ENCODE results near the gene ZNF700.
"Not testable (repeated sequence)": the region's sequence is repeated elsewhere in the genome, so short reads cannot be mapped to it uniquely, and the experiment has no call there.

Gene ZNF700

DNA sequence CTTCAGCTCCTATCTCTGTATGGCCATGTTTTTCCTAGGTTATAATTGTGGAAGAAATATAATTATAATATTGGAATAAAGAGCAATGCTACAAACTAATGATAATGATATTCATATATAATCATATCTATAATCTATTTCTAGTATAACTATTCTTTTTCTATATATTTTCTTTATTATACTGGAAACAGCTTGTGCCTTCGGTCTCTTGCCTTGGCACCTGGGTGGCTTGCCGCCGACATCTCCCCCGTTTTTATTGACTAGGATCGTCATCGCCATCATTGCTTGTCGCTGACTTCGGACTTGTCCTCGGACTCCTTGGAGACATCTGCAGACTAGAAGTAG lies 64.2 kb downstream of the ZNF700 start:
- DNase-seq (ENCODE audit: low read depth) = no peak

- not testable (repeated sequence) for DNase-seq (ENCODE audit: low read depth)
These were observed 67.0 kb downstream of the ZNF700 start for GRCh38 chr19:11991921-11992320.

GRCh38 chr19:11995174-11995573 lies 70.3 kb downstream of the ZNF700 start:
- DNase-seq (ENCODE audit: low read depth) = no peak
